22Rv1 (cell line): ENCODE results near the gene PLXND1.

Source experiments
- ZFX ChIP-seq: fragments of 450-650 bp; IDR thresholded peaks from 2 replicates; pipeline ENCODE4 v1.6.1; 2017; ENCODE audit warnings: antibody characterized with exemption, borderline replicate concordance
- TF ChIP-seq, protein P1 (sequence below): fragments of 450-650 bp; IDR thresholded peaks from 2 replicates; pipeline ENCODE4 v1.5.1; 2017; ENCODE audit warnings: mild to moderate bottlenecking

DNA sequence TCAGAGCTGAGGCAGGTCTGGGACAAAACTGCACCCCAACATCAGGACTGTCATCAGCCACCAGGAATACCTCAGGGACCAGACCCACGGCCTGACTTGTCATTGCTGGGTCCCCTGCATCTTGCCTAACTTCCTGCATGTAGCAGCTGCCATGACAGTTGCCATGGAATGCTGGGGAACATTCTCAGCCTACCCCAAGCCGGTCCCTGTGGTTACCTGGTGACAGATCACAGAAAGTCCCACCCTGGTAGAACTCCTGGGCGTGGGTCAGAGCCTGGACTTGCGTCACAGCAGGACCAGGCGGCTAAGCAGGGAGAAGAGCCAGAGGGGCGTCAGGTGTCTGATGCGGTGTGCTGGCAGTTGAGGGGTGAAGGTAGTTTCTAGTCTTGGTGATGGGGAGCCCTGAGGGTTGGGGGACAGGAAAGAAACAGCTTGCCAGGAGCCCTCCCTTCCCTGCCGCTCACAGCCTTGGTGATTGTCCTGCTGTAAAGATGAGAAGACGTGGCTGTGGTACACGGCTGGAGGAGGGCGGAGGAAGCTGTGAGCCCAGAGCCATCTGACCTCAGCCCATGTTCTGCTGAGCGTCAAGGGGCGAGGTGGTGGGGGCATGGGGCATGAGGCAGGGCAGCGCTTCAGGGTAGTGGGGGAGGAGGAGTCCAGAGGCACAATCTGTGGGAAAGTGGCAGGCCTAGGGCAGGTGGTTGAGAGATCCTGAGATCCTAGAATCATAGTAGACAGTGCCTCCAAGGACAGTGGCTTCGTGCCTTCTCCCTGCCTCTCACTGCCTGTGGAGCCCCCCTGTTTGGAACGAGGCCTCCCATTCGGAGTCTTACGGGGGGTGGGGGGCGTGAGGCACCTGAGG is 58.1 kb downstream of the PLXND1 start:
- TF ChIP-seq, protein P1, sequence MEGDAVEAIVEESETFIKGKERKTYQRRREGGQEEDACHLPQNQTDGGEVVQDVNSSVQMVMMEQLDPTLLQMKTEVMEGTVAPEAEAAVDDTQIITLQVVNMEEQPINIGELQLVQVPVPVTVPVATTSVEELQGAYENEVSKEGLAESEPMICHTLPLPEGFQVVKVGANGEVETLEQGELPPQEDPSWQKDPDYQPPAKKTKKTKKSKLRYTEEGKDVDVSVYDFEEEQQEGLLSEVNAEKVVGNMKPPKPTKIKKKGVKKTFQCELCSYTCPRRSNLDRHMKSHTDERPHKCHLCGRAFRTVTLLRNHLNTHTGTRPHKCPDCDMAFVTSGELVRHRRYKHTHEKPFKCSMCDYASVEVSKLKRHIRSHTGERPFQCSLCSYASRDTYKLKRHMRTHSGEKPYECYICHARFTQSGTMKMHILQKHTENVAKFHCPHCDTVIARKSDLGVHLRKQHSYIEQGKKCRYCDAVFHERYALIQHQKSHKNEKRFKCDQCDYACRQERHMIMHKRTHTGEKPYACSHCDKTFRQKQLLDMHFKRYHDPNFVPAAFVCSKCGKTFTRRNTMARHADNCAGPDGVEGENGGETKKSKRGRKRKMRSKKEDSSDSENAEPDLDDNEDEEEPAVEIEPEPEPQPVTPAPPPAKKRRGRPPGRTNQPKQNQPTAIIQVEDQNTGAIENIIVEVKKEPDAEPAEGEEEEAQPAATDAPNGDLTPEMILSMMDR = no peak
- no peak for TF ChIP-seq ZFX
